GM13977 (cell line): ENCODE data around the gene PKD2L1.

Experiments
- DNase-seq: peaks from one replicate; pipeline ENCODE4 v3.0.0; 2012; ENCODE audit warnings: low spot score
- CTCF ChIP-seq: IDR thresholded peaks from 2 replicates; pipeline ENCODE4 v1.5.1; 2012; ENCODE audit warnings: mild to moderate bottlenecking, control low read depth; ENCODE audit not compliant: insufficient read depth; ENCODE audit errors: extremely low read depth, missing control alignments
- in situ Hi-C: fragments of 300-500 bp; cut with MboI; formaldehyde crosslinking; loops from one replicate; pipeline ENCODE4 v1.12.0; 2022; ENCODE audit warnings: low sequenced_read_pairs, low pct_unique_long_range_greater_than_20kb, mixed read lengths, inconsistent platforms; ENCODE audit not compliant: unreplicated experiment

Gene PKD2L1

GRCh38 chr10:100346765-100347567 is 16.9 kb upstream of the PKD2L1 start, which contains the start of gene SCD:
SCD (plus strand) TSS chr10:100347233; CDS start chr10:100347505, 272 bp downstream.
- in situ Hi-C loops: loop anchor here (10.0 kb wide), 1 partner anchor 88 kb away; no protein-coding TSS in a partner anchor
- peak; percentile 95 for DNase-seq
- no peak for TF ChIP-seq CTCF

- DNase-seq: peak; percentile 81
- in situ Hi-C loops: loop anchor here (10.0 kb wide), 1 partner anchor 88 kb away; no protein-coding TSS in a partner anchor
- no peak for TF ChIP-seq CTCF
Measured at GRCh38 chr10:100346351-100346764, 16.3 kb upstream of the PKD2L1 start.

- no peak for TF ChIP-seq CTCF
- in situ Hi-C loops: loop anchor here (10.0 kb wide), 1 partner anchor 89 kb away; no protein-coding TSS in a partner anchor
- no peak for DNase-seq
Measured at GRCh38 chr10:100345570-100346330, 15.7 kb upstream of the PKD2L1 start.

GRCh38 chr10:100344241-100344788 is 14.3 kb upstream of the PKD2L1 start:
- no peak for DNase-seq
- in situ Hi-C loops: loop anchor here (10.0 kb wide), 1 partner anchor 90 kb away; no protein-coding TSS in a partner anchor
- no peak for TF ChIP-seq CTCF

- in situ Hi-C loops: loop anchor here (10.0 kb wide), 1 partner anchor 92 kb away; no protein-coding TSS in a partner anchor
- TF ChIP-seq CTCF: no peak
- no peak for DNase-seq
Measured at GRCh38 chr10:100342627-100342972, 12.6 kb upstream of the PKD2L1 start.

- peak; percentile 55 for DNase-seq
- in situ Hi-C loops: loop anchor here (10.0 kb wide), 1 partner anchor 93 kb away; no protein-coding TSS in a partner anchor
- peak; percentile 66 for TF ChIP-seq CTCF
Measured at GRCh38 chr10:100341953-100342626, 12.1 kb upstream of the PKD2L1 start.
